DOHH2 (cell line): ENCODE data around the gene PLXND1.

Source experiments
- CTCF ChIP-seq: fragments of 200-600 bp; sonication (generic); IDR thresholded peaks from one replicate; pipeline ENCODE4 v1.5.1; 2014; ENCODE audit warnings: antibody characterized with exemption, mild to moderate bottlenecking, low read depth, low read length; ENCODE audit not compliant: poor library complexity, severe bottlenecking
- EZH2phosphoT487 ChIP-seq: fragments of 200-600 bp; sonication (generic); IDR thresholded peaks from 2 replicates; pipeline ENCODE4 v1.6.1; 2017; ENCODE audit warnings: borderline replicate concordance, mild to moderate bottlenecking, antibody characterized with exemption, low read length, moderate library complexity, mixed read lengths

DNA sequence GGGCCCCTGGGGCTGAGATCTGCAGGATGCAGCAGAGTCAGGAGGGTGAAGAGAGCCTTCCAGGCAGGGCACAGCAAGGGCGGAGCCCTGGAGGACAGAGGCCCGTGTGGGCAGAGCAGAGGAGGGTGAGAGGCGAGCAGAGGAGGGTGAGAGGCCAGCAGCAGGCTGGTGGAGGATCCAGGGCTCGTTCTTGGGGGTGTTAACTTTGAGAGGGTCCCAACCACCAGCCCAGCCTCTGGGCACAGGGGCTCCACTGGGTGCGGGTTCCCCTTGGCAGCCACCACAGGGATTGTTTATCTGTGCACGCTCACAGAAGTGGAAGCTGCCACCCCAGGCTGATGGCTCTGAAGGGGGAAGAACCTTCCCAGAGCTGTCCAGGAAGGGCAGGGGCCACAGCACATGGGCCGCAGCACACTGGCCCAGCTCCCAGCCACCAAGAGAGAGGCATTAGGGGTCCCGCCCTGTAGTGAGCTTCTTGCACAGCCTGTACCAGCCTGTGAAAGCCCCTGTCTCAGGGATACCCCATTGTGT is 9.3 kb upstream of the PLXND1 start:
- no peak for TF ChIP-seq CTCF
- TF ChIP-seq EZH2phosphoT487, result no peak
